GM15510 (cell line): ENCODE data around the gene UBXN2A.

Source experiments
- POLR2A ChIP-seq: IDR thresholded peaks from 3 replicates; pipeline ENCODE4 v1.6.1; 2011; ENCODE audit warnings: borderline replicate concordance; ENCODE audit not compliant: insufficient read length; ENCODE audit errors: extremely low read depth

UBXN2A gene

DNA sequence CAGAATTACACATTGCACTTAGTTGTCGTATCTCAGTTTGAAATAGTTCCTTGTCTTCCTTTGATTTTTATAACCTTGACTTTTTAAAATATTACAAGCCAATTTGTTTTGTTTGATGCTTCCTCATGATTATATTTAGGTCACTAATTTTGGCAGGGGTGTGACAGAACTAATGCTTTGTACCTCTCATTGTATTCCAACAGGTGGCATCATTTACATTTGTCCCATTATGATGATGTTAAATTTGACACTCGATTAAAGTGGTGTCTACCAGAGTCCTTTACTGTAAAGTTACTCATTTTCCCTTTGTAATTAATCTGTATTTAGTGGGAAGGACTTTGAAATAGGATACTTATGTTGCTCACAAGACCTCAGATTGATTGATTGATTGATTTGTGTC lies 48.1 kb downstream of the UBXN2A start:
- TF ChIP-seq POLR2A = no peak

DNA sequence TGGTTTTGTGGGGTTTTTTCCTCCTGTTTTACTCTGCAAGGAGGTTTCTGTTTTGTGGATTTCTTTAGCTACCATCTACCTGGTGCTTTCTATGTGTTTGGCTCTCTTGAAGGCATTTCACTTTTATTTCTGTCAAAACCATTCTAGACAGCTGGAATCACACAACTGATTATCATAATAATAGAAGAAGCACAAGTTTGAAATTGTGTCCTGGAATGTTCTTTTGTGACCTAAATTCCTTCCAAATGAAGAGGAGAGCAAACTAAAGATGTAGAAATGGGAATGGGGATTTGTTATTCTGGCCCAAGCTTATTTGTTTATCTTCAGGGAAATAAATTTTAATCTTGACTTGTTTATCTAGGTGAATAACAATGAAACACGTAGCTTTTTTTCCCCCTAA lies 52.7 kb downstream of the UBXN2A start:
- TF ChIP-seq POLR2A = no peak

DNA sequence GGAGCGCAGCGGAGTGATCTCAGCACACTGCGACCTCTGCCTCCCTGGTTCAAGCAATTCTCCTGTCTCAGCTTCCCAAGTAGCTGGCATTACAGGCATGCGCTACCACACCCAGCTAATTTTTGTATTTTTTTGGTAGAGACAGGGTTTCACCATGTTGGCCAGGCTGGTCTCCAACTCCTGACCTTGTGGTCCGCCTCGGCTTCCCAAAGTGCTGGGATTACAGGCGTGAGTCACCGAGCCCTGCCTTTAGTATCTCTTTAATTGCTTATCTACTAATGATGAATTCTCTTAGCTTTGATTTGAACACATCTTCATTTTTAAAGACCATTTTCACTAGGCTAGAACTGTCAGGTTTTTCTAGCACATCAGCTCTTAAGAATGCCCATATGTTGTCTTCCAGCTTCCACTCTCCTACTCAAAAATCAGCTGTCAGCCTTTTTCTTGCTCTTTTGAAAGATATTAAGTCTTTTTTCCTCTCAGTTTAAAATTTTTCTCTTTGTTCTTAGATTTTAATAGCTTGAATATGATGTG lies 53.5 kb downstream of the UBXN2A start:
- TF ChIP-seq POLR2A = no peak

DNA sequence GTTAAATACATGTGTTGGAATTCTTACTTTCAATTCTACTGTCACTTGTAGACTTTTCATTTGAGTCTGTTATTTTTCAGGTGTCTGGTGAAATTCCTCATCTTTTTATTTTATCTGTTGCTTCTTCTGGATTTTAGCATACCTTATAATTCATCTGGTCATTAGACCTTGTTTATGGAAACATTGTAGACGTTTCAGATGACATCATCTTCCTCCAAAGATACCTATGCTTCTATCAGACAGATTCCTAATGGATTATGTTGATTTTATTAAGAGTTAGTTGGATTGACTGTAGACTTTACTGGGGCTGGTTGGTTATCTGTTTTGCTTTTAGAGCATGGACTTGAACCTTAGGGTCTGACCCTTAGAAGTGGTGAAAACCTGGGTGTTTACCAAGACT lies 54.3 kb downstream of the UBXN2A start:
- no peak for TF ChIP-seq POLR2A

DNA sequence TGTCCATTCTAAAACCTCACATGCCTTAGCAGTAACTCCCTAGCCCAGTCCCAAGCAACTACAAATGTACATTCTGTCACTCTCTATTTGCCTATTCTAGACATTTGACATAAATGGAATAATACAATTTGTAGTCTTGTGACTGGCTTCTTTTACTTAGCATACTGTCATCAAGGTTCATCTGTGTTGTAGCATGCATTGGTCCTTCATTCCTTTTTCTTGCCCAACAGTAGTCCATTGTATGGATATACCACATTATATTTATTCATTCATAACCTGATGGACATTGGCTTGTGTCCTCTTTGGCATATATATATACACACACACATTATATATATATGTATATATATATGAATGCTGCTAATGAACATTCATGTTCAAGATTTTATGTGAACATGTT lies 67.4 kb downstream of the UBXN2A start:
- TF ChIP-seq POLR2A = no peak

DNA sequence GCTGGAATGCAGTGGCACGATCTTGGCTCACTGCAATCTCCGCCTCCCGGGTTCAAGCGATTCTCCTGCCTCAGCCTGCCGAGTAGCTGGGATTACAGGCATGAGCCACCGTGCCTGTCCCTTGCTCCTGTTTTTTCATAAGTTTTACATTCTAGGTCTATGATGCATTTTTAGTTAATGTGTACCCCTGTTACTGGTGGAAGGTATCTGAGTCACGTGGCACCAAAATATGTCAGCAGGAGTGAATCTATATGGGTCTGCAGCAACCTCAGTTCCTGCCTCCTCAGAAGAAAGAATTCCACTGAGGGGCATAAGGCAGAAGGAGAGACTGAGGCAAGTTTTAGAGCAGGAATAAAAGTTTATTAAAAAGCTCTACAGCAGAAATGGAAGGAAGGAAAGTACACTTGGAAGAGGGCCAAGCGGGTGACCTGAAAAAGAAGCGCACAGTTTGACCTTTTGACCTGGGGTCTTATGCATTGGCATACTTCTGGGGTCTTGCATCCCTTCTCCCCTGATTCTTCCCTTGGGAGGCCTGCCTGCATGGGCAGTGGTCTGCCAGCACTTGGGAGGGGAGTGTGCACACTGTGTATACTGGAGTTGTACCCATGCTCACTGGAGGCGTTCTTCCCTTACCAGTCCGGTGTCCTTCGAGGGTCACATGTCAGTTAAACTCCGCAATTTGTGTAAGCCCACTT lies 68.6 kb downstream of the UBXN2A start:
- TF ChIP-seq POLR2A = no peak

DNA sequence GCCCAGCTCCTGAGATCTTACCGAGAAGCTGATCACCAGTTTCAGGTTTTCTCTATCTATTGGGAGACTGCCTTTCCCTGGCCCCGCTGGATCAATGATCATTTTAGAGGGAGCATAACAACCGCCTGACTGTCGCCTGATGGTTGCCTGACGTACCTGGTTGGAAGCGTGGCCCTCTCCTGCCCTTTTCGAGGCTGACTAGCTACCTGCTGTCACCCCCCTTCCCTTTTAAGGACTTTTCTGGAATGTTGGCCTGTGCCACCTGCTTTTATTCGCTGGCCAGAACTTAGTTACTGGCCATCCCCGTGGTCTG lies 69.1 kb downstream of the UBXN2A start:
- TF ChIP-seq POLR2A = no peak

DNA sequence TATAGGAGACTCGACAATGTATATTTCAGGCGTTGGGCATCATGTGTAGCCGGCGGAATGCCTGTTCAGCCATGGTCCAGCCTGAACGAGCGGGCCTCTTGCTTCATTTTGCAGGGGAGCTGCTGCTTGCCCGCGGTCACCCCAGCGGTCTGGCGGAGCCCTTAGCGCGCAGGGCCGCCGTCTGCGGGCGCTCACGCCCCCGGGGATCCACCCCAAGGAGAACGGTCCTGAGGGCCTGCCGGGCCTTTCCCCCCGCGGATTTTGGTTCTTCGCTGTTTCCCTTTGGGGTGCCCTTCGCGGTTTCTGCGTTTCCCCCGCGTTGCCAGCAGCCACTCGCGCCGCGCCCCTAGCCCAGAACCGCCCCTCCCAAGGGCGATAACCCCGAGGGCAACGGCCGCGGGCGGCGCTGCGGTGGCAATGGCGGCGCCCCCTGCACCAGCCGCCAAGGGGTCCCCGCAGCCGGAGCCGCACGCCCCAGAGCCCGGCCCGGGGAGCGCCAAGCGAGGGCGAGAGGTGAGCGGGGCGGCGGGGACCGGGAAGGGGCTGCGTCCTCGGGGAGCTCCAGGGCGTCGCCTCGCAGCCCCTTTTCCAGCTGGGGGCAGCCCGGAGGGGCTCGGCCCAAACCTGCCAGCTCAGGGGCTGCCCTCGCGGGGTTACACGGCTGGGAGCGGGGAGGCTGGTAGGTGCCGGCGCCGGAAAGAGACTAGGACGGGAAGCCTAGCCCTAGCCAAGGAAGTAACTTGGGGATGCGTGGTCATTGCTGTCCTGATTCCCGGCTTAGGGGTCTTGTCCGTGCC lies 69.6 kb downstream of the UBXN2A start, which contains the start of gene MFSD2B:
TSS of gene MFSD2B (plus strand) at position 406 of the 797 bp plus-strand sequence. CDS start at position 418, 12 bp downstream.
- TF ChIP-seq POLR2A = no peak

DNA sequence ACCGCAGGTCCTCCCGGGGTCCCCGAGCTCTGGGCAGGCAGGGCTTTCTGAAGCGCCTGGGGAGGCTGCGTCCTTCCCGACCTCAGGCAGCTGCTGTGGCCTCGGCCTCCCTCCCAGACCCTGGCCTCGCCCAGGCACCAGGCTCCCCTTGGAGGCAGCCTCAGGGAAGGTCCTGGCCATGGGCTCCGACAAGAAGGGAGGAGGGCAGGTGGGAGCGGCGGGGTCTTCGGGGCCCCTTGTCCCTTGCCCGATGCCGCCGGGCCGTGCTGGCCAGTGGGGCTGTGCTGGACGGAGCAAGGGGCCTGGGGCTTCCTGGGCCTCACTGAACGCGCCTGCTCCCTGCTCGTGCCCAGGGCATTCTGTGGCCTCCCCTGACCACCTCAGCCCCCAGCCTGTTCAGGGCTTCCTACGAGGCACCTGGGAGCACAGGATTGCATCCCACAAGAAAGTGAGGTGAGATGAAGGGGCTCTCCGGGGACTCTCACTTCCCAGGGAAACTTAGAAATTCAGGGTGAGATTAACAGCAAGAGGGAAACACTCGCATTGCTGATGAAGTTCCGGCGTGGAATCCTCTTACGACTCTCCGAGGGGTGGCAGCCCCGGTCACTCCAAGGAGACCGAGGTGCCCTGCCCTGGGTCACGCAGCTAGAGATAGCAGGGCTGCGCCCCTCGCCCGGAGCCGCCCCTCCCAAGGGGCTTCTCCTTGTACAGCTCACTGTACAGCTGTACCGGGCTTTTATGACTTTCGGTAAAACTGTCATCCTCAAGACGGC lies 70.4 kb downstream of the UBXN2A start:
- no peak for TF ChIP-seq POLR2A

DNA sequence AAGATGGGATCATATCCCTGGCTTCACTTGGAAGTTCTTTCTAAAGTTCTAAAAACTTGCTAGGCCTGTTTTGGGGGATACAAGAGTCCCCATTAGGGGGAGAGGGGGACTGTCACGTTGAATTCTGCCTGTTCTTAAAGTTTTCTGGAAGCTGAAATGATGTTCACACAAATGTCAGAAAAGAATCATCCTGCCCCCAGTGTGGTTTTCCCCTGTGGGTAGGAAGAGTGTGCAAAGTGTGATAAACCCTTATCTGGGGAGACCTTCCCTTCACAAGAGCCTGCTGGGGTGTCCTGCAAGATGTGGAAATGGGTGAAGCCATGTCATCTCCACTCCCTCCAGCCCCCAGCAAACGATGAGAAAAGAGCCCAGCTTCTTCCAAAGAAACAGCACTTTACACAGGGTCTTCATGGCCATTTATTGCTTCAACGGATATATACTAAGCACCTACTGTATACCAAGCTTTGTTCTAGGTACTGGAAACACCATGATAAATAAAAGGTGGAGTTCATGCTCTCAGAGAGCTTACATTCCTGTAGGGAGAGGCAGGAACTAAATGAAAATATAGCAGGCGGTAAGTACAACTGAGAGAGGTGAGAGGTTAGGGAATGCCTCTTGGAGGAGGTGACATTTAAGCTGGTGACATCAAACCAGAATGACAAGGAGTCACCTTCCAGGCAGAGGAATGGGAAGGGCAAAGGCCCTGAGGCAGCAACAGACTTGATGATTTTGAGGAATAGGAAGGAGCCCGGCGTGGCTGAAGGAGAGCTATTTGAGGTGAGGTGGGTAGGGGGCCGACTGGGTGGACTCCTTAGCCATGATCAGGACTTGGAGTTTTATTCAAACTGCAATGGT lies 71.2 kb downstream of the UBXN2A start:
- no peak for TF ChIP-seq POLR2A

DNA sequence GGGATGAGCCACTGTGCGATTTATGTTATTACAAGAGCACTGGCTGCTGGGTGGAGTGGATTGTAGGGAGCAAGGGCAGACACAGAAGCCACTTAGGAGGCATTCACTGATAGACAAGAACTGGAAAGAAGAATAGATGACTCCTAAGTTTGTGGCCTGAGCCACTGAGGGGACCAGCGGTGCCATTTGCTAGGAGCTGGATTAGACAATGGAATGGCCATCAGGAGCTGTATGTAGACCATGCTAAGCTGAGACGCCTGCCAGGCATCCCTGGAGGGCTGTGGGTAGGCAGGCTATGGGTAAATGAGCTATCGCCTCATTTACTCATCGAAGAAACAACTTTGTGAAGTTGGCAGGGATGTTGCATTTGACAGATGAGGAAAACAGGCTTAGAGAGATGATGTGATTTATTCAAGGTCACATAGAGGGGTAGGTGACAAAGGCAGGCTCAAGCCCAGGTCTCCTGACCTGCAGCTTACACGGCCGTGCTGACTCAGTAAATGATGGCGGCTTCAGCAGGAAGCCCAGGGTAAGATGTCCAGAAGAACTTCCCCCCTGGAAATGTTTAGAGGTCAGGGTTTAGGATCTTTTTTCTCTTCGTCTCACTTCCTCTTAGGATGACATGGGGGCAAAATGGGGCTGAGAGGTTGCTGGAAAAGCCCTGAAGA lies 72.4 kb downstream of the UBXN2A start:
- no peak for TF ChIP-seq POLR2A

DNA sequence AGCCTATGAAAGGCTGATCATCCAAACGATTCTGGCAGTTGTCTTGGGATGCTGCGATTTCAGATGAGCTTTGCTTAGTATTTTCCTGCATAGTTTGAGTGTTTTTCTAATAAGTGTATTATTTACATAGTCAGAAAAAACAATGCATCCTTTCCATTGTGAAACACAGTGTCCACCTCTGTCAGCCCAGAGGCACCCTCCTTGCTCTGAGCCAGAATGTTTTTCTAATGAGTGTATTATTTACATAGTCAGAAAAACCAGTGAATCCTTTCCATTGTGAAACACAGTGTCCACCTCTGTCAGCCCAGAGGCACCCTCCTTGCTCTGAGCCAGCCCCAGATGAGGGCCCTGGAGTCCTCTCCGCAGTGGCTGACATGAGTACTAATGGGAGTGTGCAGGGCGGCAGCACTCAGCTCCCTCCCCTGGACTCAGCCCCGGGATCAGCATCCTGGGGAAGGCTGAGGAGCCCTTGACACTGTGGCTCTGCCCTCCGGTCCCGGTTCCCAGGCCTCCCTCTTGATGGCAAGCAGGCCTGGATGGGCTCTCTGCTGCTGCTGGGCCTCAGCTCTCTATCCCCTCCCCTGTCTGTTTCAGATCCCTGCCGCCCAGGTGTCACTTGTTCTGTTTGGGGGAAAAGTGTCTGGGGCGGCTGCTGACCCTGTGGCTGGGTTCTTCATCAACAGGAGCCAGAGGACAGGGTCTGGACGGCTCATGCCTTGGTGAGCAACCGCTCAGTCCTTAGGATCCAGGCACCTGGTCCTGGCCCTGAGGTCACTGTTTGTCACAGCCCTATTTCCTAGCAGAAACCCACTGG lies 75.5 kb downstream of the UBXN2A start:
- no peak for TF ChIP-seq POLR2A

DNA sequence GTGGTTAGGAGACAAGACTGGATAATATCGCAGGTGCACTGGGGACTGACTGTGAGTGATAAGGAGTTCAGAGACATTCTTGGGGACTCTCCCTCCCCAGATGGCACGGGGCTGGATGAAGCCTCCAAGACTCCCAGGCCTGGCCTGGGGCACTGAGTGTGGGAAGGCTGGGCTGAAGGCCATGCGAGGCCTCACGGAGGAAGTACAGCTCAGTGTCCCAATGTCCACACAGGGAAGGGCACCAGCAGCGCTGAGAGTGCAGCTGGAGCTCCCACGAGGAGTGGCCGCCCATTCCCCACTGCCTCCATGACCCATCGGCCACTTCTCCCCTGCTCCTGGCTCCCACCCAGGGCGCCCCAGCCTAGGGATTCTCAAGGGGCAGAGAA lies 76.1 kb downstream of the UBXN2A start:
- TF ChIP-seq POLR2A = no peak
